HT1080 (cell line): ENCODE data around the gene SLIT3. TPM values are rescaled to one million over a fixed set of nuclear protein-coding genes. Genes with fewer than 3 reads are reported as not detected.

Source experiments
- DNase-seq: peaks from one replicate; pipeline ENCODE4 v3.0.0-alpha.2; 2015; ENCODE audit warnings: low read depth
- total RNA-seq: library from RNA; depleted of rRNA; stranded (reverse); fragments of >200 nt; shearing (Covaris generic); gene quantifications from 2 replicates; pipeline ENCODE4 v1.2.3, GENCODE V29; 2014

Gene SLIT3
- total RNA-seq, 1 experiment from 2014 or later = 0.08 TPM

DNA sequence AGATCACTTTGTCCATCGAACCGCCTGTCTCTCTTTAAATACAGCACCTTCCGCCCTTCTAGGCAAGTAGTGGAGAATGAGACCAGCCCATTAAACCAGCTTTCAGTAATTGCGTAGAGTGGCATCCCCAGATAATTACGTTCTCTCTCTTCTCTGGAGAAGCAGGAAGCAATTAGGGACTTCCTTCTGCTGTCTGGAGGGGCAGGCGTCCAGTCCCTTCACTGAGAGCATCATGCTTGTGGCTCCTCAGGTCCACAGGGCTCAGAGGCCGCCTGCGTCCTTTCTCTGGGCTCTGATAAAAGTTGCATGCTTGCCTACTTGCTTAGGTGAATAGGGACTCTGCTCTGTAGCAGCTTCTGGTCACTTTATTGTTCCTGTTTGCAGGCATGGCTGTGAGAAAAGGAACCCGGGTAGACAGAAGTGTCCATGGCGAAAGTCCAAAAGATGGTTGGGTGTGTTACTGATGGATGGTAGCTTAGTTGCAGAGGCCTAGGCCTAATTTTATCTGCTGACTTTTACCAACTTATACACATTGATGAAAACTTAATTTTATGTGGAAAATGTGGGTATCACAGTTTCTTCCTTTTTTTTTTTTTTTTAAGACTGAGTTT lies 422.7 kb downstream of the SLIT3 start:
- DNase-seq = no peak

DNA sequence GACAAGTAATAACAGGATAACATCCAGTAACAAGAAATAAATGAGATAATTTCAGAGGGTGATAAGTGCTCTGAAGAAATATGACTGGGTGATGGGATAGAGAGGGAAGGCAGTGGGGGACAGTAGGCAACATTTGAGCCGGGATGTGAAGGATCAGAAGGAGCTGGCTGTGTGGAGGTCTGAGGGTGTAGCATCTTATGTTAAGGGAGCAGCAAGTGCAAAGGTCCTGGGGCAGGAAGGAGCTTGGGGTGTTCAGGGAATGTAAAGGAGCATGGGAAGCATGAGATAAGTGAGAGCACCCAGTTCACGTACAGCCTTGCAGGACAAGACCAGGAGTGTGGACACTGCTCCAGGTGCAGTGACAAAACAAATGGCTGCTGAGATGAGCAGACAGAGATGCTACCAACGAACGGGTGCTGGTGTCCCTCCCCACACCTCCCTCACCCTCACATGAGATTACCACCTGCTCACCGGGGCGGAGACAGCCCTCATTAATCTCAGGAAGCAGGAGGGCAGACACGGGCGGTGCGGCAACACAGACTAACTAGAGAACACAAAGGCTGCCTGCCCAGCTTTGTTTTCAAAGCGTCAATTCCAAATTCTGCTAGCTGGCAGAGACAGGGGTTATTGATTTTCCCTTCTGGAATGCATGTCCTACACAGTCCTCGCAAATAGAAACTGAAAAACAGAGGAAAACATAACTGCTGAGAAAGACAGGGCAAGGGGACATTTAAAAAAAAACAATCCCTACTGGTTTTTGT lies 423.6 kb downstream of the SLIT3 start:
- DNase-seq = no peak

DNA sequence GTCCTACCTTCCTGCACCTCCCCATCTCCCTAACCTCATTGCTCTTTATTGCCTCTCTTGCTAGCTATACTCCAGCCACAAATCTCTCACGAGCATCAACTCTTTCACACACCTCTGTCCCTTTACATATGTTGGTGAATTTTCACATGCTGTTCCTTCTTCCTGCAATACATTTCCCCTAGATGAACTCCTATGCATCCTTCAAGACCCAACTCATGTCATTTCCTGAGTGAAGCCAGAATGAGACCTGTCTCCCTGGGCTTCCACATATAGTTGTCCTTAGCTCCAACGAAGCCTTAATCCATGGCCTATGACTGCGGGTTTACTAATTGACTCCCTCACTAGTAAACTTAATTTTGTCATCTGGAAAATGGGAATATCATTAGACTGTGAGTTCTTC lies 424.5 kb downstream of the SLIT3 start:
- no peak for DNase-seq

GRCh38 chr5:168875832-168876231 lies 425.1 kb downstream of the SLIT3 start:
- DNase-seq = no peak

- DNase-seq = peak; percentile 19
These were observed 426.1 kb downstream of the SLIT3 start for GRCh38 chr5:168874713-168875380.

GRCh38 chr5:168872246-168872645 lies 428.7 kb downstream of the SLIT3 start:
- no peak for DNase-seq

- no peak for DNase-seq
These were observed 430.0 kb downstream of the SLIT3 start for GRCh38 chr5:168870910-168871309.

- no peak for DNase-seq
These were observed 431.2 kb downstream of the SLIT3 start for GRCh38 chr5:168869615-168870227.

GRCh38 chr5:168867241-168867640 lies 433.7 kb downstream of the SLIT3 start:
- DNase-seq = no peak

GRCh38 chr5:168865968-168866367 lies 435.0 kb downstream of the SLIT3 start:
- DNase-seq = no peak

GRCh38 chr5:168863021-168863420 lies 437.9 kb downstream of the SLIT3 start:
- no peak for DNase-seq

- DNase-seq = no peak
These were observed 440.4 kb downstream of the SLIT3 start for GRCh38 chr5:168860503-168860902.

- DNase-seq = no peak
These were observed 440.9 kb downstream of the SLIT3 start for GRCh38 chr5:168860081-168860480.

- DNase-seq = no peak
These were observed 441.5 kb downstream of the SLIT3 start for GRCh38 chr5:168859471-168859870.

GRCh38 chr5:168858994-168859393 lies 441.9 kb downstream of the SLIT3 start:
- DNase-seq = no peak

DNA sequence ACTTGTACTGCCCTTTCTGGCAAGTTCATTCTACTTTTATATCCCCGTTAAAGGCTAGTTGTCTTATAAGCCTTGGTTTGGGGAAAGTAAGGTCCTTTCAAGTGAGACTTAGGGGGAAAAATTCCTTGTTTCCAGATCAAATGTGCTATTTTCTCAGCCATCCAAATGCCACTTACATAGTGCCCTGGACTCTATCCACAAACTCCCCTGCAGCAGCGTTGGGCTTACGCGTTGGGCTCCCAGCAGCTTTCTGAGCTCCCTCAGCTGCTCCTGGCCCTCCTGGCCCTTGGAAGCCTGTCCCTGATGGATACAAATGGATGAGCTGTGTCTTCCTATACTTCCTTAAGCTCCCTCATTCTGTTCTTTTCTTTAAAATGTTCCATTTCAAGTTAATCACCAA lies 442.6 kb downstream of the SLIT3 start:
- no peak for DNase-seq

- DNase-seq = no peak
These were observed 447.0 kb downstream of the SLIT3 start for GRCh38 chr5:168853972-168854371.

DNA sequence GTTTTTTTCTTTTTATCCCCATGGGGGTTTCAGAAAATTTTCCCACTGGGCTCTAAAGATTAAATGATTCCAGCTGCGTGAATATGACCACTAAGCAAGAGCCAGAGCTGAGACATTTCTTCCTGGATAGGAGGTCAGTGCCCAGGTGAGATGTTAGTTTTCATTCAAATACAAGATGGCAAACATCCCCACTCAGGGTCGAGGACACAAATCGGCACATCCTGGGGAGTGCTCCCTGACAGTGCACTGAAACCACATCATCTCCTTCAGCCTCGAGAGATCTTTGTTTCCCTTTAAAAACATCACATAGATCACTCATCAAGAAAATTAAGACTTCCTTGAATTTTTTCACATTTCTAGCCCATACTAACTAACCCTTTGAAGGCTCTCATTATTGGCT lies 448.6 kb downstream of the SLIT3 start:
- DNase-seq = no peak

- DNase-seq = peak; percentile 75
These were observed 449.0 kb downstream of the SLIT3 start for GRCh38 chr5:168851902-168852321.

GRCh38 chr5:168850683-168851082 lies 450.3 kb downstream of the SLIT3 start:
- no peak for DNase-seq

- DNase-seq = no peak
These were observed 452.4 kb downstream of the SLIT3 start for GRCh38 chr5:168848569-168848968.

GRCh38 chr5:168847511-168848073 lies 453.3 kb downstream of the SLIT3 start:
- no peak for DNase-seq
